Measurements from ENCODE around the gene PPIP5K2. TPM values are rescaled to one million over a fixed set of nuclear protein-coding genes. Genes with fewer than 3 reads are reported as not detected.

PPIP5K2 gene
- total RNA-seq, 2 donors from 2014 or later: 75.2 to 81.1 TPM

Other genes starting within 250 kb of the PPIP5K2 start
- gene GIN1, start 163 bp upstream of the PPIP5K2 start, total RNA-seq: 1 to 10 TPM; 4.9 to 5.7 TPM
- 10 to 100 TPM; 54.5 to 61.4 TPM for gene MACIR, start 138.5 kb downstream of the PPIP5K2 start, total RNA-seq

Measured in left colon (tissue), 2 donors.